GM20000 (cell line): ENCODE results near the gene BAIAP2L2.
A peak's percentile ranks its signal among the peaks of the same experiment; 100 is the strongest.

Source experiments
- DNase-seq: peaks from one replicate; pipeline ENCODE4 v3.0.0; 2012; ENCODE audit warnings: low spot score
- CTCF ChIP-seq: IDR thresholded peaks from 2 replicates; pipeline ENCODE4 v1.5.1; 2012; ENCODE audit warnings: mild to moderate bottlenecking, control low read depth; ENCODE audit errors: extremely low read depth, missing control alignments

Gene BAIAP2L2

GRCh38 chr22:38072322-38073149 lies 37.9 kb downstream of the BAIAP2L2 start:
- TF ChIP-seq CTCF: no peak
- no peak for DNase-seq

DNA sequence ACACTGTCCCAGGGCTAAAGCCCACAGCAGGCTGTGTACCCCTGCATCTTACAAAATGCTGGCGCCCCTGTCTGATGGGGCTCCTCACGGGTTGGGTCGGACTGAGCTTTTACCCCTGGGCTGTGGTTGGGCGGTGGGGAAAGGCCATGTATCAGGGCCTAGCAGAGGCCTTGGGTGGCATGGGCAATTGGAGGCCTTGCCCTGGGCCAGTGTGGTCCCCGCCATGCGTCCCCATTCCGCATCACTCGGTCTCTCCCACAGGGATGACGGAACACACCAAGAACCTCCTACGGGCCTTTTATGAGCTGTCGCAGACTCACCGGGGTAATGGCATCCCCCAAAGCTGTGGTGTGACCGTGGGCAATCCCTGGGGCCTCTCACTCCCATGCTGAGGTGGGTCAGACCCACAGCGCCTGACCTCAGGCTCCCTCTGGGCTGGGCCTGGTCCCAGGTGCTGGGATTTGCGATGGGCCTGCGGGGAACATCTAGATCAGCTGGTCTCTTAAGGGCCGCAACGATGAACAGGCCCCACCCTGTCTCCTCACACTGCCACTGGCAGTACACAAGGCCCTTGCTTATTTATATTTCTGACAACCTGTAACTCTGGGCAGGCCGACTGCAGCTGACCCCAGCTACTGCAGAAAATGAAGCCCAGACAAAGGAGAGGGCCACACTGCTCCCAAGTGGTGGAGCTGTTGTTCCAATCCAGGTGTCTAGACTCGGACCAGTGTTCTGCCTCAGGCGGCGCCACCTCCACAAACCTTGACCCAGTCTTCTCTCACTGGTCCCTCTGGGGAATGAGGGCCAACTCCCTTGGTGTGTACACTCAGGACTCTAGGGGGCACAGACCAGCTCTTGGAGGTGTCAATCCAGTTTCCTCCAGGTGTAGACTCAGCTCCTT lies 38.8 kb downstream of the BAIAP2L2 start:
- TF ChIP-seq CTCF: no peak
- no peak for DNase-seq

DNA sequence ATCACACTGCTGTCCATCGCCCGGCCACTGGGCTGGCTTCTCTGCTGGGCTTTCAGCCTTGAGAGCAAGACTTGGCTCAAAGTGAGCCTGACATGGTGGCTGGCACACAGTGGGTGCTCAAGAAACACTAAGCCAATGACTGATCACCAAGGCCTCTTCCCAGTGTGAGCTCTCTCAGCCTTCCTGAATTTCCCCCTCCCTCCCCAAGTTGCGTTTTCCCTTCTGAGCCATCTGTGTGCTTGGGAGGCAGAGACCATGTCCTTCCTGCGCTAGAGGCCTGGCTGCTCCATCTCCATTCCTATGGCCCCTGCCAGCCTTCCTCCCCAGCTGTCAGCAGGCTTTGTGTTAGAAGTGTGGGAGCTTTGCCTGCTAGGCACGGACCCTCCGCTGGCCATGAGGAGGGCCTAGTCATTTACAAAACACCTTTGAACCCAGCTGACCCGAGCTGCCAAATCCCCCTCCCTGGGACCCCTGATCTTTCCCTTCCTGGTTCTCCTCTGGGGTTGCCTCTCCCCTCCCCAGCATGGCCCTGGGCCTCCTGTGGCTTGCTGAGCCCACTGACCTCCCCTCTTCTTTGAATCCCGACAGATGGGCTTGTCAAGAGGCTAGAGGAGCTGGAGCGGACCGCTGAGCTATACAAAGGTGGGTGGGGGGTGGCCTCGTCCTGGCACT lies 40.1 kb downstream of the BAIAP2L2 start:
- no peak for TF ChIP-seq CTCF

GRCh38 chr22:38069372-38070249 lies 40.9 kb downstream of the BAIAP2L2 start:
- TF ChIP-seq CTCF: peak; percentile 11
- no peak for DNase-seq

More for the DNA sequence above, 40.1 kb downstream of the BAIAP2L2 start:
- DNase-seq: no peak

DNA sequence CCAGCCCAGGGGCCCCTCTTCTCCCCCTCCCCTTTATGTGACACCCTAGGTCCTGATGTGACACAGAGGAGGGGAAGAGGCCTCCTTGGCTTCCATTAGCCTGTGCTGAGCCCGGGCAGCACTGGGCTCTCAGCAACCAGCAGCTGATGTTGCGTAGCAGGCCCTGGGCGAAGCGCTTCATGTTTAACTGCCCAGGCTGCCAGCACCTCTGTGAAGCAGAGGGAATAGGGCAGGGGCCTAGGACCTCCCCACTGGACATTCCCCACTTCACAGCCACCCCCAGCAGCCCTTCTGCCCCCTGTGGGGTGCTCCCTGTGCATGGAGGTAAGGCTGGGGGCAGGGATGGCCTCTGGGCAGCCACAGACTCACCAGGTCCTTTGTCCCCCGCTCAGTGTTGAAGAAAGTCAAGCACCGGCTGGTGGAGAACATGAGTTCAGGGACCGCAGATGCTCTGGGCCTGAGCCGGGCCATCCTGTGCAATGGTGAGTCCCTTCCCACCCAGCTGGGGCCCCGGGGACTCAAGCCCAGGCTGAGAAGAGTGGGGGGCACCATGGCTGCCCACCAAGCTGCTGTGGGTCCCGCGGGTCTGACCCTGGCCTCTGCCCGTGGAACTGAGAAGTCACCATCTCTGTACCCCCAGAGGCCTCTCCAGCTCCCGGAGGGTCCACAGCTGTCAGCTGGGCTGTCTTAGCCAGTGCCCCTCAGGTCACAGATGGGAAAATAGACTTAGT lies 41.7 kb downstream of the BAIAP2L2 start:
- TF ChIP-seq CTCF: no peak
- DNase-seq: no peak

- no peak for DNase-seq
- no peak for TF ChIP-seq CTCF
These were observed 42.6 kb downstream of the BAIAP2L2 start for GRCh38 chr22:38067761-38068360.
